Effector memory CD4-positive, alpha-beta T cell (primary cell): ENCODE results near the gene LARGE1.

Experiments
- DNase-seq, 3 donors: peaks; one replicate each; pipeline ENCODE4 v3.0.0-alpha.2; 2020
- H3K27ac ChIP-seq: 2 replicates; pipeline ENCODE4 v1.7.0; 2013; ENCODE audit warnings: mild to moderate bottlenecking, low read length, moderate library complexity; ENCODE audit not compliant: insufficient read depth, poor library complexity, severe bottlenecking
- H3K27me3 ChIP-seq: replicated peaks from 2 replicates; pipeline ENCODE4 v1.7.0; 2013; ENCODE audit warnings: mild to moderate bottlenecking, low read length; ENCODE audit not compliant: insufficient read depth, control insufficient read depth, poor library complexity, severe bottlenecking
- H3K36me3 ChIP-seq: 2 replicates; pipeline ENCODE4 v1.7.0; 2013; ENCODE audit warnings: mild to moderate bottlenecking, low read length, moderate library complexity; ENCODE audit not compliant: control insufficient read depth, insufficient read depth
- H3K4me1 ChIP-seq: 2 replicates; pipeline ENCODE4 v1.7.0; 2013; ENCODE audit warnings: low read length, mild to moderate bottlenecking; ENCODE audit not compliant: control insufficient read depth, insufficient read depth, poor library complexity, severe bottlenecking
- H3K4me3 ChIP-seq: 2 replicates; pipeline ENCODE4 v1.7.0; 2013; ENCODE audit warnings: low read length, low read depth, mild to moderate bottlenecking; ENCODE audit not compliant: insufficient read depth, poor library complexity, severe bottlenecking
- H3K9me3 ChIP-seq: 2 replicates; pipeline ENCODE4 v1.7.0; 2013; ENCODE audit warnings: mild to moderate bottlenecking, low read length, moderate library complexity; ENCODE audit not compliant: control insufficient read depth

The LARGE1 gene

DNA sequence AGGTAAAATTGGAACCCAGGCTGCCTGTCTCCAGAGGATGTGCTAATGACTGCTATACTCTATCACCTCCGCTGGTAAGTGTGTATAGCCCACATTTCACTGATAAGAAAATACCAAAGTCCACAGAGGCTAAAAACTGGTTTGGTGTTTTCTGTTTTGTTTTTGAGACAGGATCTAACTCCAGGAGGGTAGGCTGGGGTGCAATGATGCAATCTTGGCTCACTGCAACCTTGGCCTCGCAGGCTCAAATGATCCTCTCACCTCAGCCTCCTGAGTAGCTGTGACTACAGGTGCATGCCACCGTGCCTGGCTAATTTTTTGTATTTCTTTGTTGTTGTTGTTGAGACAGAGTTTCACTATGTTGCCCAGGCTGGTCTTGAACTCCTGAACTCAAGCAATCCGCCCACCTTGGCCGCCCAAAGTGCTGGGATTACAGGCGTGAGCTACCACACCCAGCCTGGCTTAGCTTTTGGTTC lies 409.8 kb downstream of the LARGE1 start:
- H3K27ac ChIP-seq, result no peak overlapping the region
- H3K9me3 ChIP-seq, result no peaks in the 10 kb centered on the region
- peaks cover 2% of the 10 kb centered on the region for H3K27me3 ChIP-seq
- H3K4me1 ChIP-seq, result no peaks in the 10 kb centered on the region
- no peak overlapping the region for H3K4me3 ChIP-seq
- no peak for DNase-seq
- H3K36me3 ChIP-seq, result no peaks in the 10 kb centered on the region

DNA sequence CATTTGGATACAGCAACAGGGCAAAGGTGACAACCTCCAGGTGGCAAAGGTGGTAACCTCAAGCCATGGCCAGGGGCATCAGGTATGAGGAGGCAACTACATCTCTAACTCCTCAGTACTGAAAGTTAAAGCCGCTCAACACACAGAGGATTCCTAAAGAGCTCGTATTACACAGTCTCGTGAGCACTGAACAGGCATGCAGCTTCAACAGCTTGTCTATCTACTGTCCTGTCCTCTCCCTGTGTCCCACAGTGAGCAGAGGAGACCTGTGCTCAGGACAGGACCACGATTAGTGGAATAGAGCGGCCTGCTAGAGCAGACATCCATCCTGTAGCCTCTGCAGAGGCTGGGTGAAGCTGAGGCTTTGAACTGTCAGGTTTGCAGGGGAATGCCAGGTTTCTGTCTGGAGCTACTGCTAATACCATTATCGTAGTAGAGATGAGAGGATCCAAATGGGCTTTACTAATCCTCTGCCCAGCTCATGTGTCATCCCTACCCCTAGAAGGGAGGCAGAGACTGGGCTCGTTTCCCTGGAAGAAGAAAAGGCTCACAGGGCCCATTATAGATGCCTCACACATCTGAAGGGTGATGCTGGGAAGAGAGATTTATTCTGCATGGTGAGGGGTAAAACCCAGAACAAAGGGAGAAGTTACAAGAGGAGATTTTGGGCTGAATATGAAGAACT lies 415.2 kb downstream of the LARGE1 start:
- H3K27ac ChIP-seq, result no peak overlapping the region
- DNase-seq, result no peak
- no peaks in the 10 kb centered on the region for H3K27me3 ChIP-seq
- no peaks in the 10 kb centered on the region for H3K4me1 ChIP-seq
- no peak overlapping the region for H3K4me3 ChIP-seq
- no peaks in the 10 kb centered on the region for H3K36me3 ChIP-seq
- no peaks in the 10 kb centered on the region for H3K9me3 ChIP-seq

DNA sequence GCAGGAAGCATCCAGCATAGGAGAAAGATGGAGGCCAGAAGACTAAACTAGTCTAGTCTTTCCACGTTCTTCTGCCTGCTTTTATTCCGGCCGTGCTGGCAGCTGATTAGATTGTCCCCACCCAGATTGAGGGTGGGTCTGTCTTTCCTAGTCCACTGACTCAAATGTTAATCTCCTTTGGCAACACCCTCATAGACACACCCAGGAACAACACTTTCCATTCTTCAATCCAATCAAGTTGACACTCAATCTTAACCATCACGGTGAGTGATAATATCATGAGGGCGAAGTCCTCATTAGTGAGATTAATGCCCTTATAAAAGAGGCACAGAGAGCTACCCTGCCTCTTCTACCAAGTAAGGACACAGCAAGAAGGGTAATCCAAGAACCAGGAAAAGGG lies 424.2 kb downstream of the LARGE1 start:
- no peaks in the 10 kb centered on the region for H3K27me3 ChIP-seq
- no peaks in the 10 kb centered on the region for H3K4me1 ChIP-seq
- no peak overlapping the region for H3K4me3 ChIP-seq
- H3K9me3 ChIP-seq, result no peaks in the 10 kb centered on the region
- no peaks in the 10 kb centered on the region for H3K36me3 ChIP-seq
- H3K27ac ChIP-seq, result no peak overlapping the region
- no peak for DNase-seq

DNA sequence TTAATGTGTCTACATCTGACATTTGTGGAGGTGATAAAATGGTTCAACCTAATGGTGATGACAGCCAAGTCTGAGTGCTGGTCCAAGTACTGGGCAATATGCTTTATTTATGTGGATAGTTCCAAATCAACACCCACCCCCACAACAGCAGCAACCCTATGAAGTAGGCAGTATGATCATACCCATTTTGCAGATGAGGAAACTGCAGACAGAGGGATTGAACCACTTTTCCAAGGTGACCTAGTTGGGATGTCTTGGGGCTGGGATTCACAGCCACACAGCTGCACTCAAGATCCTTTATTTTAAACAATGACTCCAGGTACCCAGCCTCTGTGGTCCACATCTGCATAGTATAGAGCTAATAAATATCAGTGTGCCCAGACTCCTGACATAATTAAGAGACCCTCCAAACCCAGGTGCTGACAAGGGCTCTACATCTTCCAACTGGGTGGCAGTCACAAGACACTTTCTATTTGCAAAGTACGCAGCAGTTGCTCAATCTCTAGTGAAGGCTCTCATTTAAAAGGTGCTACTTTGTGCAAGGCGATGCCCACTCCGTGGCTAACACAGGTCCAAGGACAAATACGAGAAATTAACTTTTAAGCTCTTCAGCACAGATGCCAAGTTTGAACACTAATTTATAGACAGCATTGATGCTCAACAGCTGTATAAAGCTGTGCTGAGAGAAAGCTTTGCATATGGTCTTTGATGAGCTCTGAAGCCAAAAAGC lies 426.6 kb downstream of the LARGE1 start:
- no peaks in the 10 kb centered on the region for H3K9me3 ChIP-seq
- no peak for DNase-seq

DNA sequence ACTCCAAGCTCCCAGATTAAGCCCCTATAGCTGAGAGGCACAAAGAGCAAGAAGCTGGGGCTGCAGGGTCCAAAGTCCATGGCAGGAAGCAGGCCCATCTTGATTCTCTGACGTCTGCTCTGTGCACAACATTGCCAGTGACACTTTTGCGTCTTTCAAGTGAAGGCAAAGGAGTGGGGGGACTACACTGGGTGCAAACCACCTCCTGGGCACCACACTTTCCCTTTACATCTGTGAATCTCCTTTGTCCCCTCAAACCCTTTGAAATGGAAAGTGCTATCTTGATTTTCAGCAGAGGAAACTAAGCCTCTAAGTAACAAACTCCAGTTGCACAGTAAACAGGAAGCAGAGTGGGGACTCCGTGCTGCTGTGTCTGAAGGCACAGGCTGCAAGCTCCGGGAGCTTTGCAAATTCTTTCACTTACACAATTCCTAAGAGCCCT lies 428.0 kb downstream of the LARGE1 start:
- no peak overlapping the region for H3K4me3 ChIP-seq
- no peaks in the 10 kb centered on the region for H3K9me3 ChIP-seq
- H3K36me3 ChIP-seq, result no peaks in the 10 kb centered on the region
- H3K4me1 ChIP-seq, result no peaks in the 10 kb centered on the region
- H3K27ac ChIP-seq, result no peak overlapping the region
- H3K27me3 ChIP-seq, result no peaks in the 10 kb centered on the region
- DNase-seq, result no peak

More for the DNA sequence above, 426.6 kb downstream of the LARGE1 start:
- Histone ChIP-seq H3K27ac (no peak overlapping the region), H3K4me1 (no peaks in the 10 kb centered on the region), H3K36me3 (no peaks in the 10 kb centered on the region), H3K4me3 (no peak overlapping the region), H3K27me3 (no peaks in the 10 kb centered on the region)

DNA sequence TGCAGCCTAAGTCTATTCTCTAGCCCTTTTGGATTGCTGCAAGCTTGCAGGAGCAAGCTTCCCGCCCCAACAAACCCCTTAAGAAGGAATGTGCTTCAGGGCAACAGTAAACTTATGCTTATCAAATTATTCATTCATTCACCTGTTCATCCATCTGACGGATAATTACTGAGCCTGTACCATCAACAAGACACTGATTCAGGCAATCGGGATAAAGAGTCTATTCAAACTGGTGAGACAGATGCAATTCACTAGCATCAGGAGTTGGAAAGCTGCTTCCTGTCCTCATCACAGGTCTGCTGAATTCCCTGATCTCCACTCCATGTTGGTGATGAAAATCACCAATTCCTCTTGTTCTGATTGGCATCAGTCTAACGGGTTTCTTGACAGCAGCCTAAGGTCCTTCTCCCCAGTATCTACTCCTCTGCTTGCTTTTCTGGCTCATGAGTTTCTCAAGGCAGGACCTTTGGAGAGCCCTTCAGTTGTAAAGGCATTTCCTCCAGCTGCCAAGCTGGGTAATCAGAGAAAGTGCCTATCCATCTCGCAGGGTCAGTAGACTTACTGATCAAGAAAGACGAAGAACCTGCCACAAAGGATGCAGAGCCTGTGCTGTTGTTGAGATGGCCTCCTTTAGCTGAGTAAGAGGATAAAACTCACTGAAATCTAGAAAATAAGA lies 433.1 kb downstream of the LARGE1 start:
- Histone ChIP-seq H3K27me3 (no peaks in the 10 kb centered on the region), H3K27ac (no peak overlapping the region), H3K4me3 (no peak overlapping the region), H3K9me3 (no peaks in the 10 kb centered on the region), H3K36me3 (no peaks in the 10 kb centered on the region), H3K4me1 (no peaks in the 10 kb centered on the region)
- no peak for DNase-seq

DNA sequence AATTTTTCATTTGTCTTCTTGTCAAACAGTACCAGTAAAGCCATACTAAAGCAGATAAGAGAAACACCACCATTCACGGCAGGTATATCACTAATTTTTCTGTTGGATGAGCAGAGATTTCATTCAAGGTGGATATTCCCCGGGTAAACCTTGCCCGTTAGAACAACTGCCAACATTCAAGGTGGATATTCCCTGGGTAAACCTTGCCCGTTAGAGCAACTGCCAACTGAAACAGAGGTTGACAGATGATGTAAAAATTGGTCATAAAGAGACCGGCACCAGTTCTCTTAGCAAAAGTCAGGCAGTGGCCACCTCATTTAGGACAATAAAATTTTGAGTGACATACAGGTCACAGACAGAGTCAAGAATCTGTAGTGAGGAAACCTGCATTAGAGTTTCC lies 438.7 kb downstream of the LARGE1 start:
- H3K9me3 ChIP-seq, result no peaks in the 10 kb centered on the region
- H3K27me3 ChIP-seq, result no peaks in the 10 kb centered on the region
- no peak overlapping the region for H3K27ac ChIP-seq
- DNase-seq, result no peak
- H3K4me3 ChIP-seq, result no peak overlapping the region
- H3K36me3 ChIP-seq, result no peaks in the 10 kb centered on the region
- no peaks in the 10 kb centered on the region for H3K4me1 ChIP-seq

DNA sequence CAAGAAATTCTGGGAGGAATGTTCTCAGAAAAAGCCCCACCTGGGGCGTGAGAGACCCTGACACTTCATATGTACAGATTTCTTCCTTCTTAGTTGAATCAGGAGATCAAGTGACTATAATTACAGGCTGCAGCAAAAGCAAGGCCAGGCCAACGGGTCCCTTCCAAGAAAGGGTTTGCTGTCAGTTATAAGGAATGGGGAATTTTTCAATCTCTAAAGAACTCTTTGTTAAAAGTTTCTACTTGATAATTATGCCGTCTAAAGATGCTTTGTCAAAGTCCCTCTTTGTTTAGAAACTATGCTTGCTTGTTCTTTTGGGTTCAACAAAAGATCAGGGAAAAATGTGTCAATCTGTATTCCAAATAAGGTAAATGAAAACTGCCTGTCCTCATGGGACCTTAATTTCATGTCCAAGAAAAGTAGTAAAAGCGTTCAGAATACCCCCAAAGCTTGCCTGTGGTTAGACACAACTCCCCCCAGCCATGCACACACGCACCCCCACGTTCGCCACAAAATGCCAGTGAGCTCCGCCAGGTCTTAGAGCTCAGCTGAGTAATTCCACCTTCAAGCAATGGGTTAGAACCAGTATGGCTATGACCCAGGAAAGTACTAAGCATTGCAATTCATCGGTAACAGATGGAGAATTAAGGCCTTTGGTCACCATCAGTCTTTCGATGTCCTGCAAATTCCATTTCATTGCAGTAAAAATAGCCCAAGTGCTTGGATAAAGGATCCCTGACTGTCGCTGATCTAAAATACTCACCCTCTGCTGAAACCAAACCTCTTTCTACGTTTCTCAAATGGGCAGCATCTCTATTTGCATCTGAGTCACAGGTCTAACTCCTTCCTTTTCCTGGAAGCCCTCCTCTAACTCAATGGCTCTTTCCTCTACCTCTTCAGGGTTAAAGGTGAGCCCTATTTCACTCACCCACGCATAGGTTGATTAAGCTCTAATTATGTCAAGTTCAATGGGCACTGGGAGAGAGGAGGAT lies 442.9 kb downstream of the LARGE1 start:
- Histone ChIP-seq H3K27me3 (no peaks in the 10 kb centered on the region), H3K9me3 (no peaks in the 10 kb centered on the region)

DNA sequence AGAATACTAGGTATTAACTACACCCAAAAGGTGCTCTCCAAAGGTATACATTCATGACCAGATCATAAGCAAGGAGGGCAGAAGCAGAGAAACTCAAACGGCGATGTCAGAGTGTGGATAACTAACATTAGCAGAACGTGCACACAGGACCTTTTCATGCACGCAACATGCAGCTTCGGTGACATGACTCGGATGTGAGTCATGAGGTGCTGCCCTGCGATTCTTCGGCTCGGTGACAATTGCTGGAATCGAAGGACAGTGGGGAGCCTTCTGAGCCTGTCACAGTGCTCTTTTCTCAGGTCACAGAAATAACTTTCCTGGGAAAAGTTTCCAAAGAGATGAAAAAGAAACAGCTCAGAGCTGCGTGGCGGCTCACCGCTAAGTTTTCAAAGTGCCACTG lies 443.6 kb downstream of the LARGE1 start:
- H3K4me1 ChIP-seq, result no peaks in the 10 kb centered on the region
- no peaks in the 10 kb centered on the region for H3K9me3 ChIP-seq
- H3K36me3 ChIP-seq, result no peaks in the 10 kb centered on the region
- no peak for DNase-seq
- H3K27ac ChIP-seq, result no peak overlapping the region
- H3K4me3 ChIP-seq, result no peak overlapping the region
- H3K27me3 ChIP-seq, result no peaks in the 10 kb centered on the region

More for the DNA sequence above, 442.9 kb downstream of the LARGE1 start:
- Histone ChIP-seq H3K36me3 (no peaks in the 10 kb centered on the region), H3K27ac (no peak overlapping the region), H3K4me3 (no peak overlapping the region), H3K4me1 (no peaks in the 10 kb centered on the region)
- no peak for DNase-seq
